H1 (cell line): ENCODE data around the gene DNAH8. TPM values are rescaled to one million over a fixed set of nuclear protein-coding genes. Genes with fewer than 3 reads are reported as not detected.

Experiments used
- CHD7 ChIP-seq: fragments of 300-600 bp; sonication (generic); IDR thresholded peaks from 2 replicates; pipeline ENCODE4 v1.7.1; 2012; ENCODE audit warnings: low read length, moderate library complexity, mild to moderate bottlenecking, inconsistent platforms; ENCODE audit not compliant: insufficient replicate concordance
- NRF1 ChIP-seq: IDR thresholded peaks from 2 replicates; pipeline ENCODE4 v1.6.1; 2011; ENCODE audit warnings: mild to moderate bottlenecking, low read depth, low read length, improper control_type of control experiment
- SP1 ChIP-seq: IDR thresholded peaks from 2 replicates; pipeline ENCODE4 v1.6.1; 2011; ENCODE audit warnings: low read depth, low read length
- polyA plus RNA-seq, 7 experiments: library from polyadenylated mRNA; depleted of rRNA in 3 of 7; stranded (reverse) in 5 of 7; unstranded in 2 of 7; fragments of >200 nt in 5 of 7; fragments of 200-250 nt in 2 of 7; gene quantifications; 1 replicate in 5 of 7; 2 replicates in 1 of 7; 4 replicates in 1 of 7; pipeline versions ENCODE4 v1.2.1 to v1.2.3, GENCODE V29; 2011 to 2013; ENCODE audit warnings: missing spikeins in 2 of 7, mixed read lengths in 2 of 7
- total RNA-seq: library from RNA; stranded (reverse); fragmentation: NEBNext Ultra II Directional; extraction: Animal tissue kit (Norgen Biotek cat#: 25700); gene quantifications from 2 replicates; pipeline ENCODE4 v1.2.1, GENCODE V29; 2021

DNAH8 gene
- total and polyA plus RNA-seq, 2 of the 8 experiments (the other 6 are each of a cell fraction or from before 2014, with no cell fraction given), result under 0.01 TPM; not detected in 1

- TF ChIP-seq CHD7 (no peak), SP1 (no peak), NRF1 (no peak)
- TF ChIP-seq, all 59 proteins: peak for 1
These were observed 194.1 kb downstream of the DNAH8 start (continued) for GRCh38 chr6:38909015-38909730.
